ENCODE results near the gene STMN3.
A peak's percentile ranks its signal among the peaks of the same experiment; 100 is the strongest.

STMN3 gene

DNA sequence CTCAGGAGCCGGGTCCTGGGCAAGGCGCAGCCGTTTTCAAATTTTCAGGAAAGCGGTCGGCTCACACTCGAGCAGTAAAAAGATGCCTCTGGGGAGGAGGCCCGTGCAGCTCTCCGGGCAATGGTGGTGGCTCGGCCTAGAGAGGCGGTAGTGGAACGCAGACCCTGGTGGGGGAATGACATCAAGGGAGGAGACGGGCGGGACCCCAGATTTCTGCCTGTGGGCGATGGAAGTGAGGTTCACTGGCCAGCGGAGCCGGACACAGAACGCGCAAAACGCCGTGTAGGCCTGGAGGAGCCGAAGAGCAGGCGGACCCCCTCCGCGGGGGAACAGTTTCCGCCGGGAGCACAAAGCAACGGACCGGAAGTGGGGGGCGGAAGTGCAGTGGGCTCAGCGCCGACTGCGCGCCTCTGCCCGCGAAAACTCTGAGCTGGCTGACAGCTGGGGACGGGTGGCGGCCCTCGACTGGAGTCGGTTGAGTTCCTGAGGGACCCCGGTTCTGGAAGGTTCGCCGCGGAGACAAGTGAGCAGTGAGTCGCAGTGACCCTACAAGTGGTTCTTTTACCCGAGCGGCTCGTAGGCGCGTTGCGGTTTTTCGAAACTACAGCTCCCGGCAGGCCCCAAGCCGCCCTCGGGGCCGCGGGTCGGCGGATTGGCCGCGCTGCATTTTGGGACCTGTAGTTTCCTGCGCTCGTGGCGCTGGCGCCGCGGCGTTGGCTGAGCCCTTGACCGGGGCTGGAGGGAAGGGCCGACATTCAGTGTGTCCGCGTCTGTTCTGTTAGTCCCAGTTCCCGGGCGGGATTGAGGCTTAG is 4.9 kb upstream of the STMN3 start, which contains the start of gene RTEL1:
Gene RTEL1, plus strand, starts transcription at position 376 of the 812 bp plus-strand sequence. CDS start 1,091 bp downstream, outside the sequence.
- DNase-seq (ENCODE audit: low read depth): peak; percentile 91
- TF ChIP-seq, protein P1, sequence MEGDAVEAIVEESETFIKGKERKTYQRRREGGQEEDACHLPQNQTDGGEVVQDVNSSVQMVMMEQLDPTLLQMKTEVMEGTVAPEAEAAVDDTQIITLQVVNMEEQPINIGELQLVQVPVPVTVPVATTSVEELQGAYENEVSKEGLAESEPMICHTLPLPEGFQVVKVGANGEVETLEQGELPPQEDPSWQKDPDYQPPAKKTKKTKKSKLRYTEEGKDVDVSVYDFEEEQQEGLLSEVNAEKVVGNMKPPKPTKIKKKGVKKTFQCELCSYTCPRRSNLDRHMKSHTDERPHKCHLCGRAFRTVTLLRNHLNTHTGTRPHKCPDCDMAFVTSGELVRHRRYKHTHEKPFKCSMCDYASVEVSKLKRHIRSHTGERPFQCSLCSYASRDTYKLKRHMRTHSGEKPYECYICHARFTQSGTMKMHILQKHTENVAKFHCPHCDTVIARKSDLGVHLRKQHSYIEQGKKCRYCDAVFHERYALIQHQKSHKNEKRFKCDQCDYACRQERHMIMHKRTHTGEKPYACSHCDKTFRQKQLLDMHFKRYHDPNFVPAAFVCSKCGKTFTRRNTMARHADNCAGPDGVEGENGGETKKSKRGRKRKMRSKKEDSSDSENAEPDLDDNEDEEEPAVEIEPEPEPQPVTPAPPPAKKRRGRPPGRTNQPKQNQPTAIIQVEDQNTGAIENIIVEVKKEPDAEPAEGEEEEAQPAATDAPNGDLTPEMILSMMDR (conservative IDR thresholded peaks at IDR 0.05; ENCODE audit: low read length): no peak
- peak within 1 kb of the TSS; percentile 88 for H3K4me3 ChIP-seq (ENCODE audit: low read length)

GRCh38 chr20:63657260-63657936 is 4.2 kb upstream of the STMN3 start:
- DNase-seq (ENCODE audit: low read depth): peak; percentile 20
- TF ChIP-seq, protein P1 (conservative IDR thresholded peaks at IDR 0.05; ENCODE audit: low read length): no peak

DNA sequence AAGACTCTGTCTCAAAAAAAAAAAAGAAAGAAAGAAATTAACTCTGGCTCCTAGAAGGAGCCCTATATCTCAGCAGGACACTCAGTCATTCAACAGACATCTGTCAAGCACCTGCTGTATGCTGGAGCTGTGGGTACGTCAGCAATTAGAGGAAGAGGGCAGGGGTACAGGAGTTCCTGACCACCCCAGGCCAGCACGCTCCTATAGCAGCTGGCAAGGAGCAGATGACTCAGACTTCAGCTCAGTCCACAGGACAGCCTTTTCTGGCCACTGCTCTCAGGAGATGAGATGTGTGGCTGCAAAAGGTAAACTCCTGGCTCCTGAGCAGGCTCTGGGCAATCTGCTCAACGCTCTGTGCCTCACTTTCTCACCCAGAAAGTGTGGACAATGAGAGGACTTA is 3.2 kb upstream of the STMN3 start:
- no peak overlapping the region for H3K4me3 ChIP-seq (ENCODE audit: low read length)
- DNase-seq (ENCODE audit: low read depth): no peak
- TF ChIP-seq, protein P1 (conservative IDR thresholded peaks at IDR 0.05; ENCODE audit: low read length): no peak

More at GRCh38 chr20:63657260-63657936, 4.2 kb upstream of the STMN3 start:
- H3K4me3 ChIP-seq (ENCODE audit: low read length): peak overlapping the region; percentile 88

GRCh38 chr20:63655249-63655648 is 2.0 kb upstream of the STMN3 start:
- no peak for DNase-seq (ENCODE audit: low read depth)
- TF ChIP-seq, protein P1 (conservative IDR thresholded peaks at IDR 0.05; ENCODE audit: low read length): no peak
- no peak overlapping the region for H3K4me3 ChIP-seq (ENCODE audit: low read length)

DNA sequence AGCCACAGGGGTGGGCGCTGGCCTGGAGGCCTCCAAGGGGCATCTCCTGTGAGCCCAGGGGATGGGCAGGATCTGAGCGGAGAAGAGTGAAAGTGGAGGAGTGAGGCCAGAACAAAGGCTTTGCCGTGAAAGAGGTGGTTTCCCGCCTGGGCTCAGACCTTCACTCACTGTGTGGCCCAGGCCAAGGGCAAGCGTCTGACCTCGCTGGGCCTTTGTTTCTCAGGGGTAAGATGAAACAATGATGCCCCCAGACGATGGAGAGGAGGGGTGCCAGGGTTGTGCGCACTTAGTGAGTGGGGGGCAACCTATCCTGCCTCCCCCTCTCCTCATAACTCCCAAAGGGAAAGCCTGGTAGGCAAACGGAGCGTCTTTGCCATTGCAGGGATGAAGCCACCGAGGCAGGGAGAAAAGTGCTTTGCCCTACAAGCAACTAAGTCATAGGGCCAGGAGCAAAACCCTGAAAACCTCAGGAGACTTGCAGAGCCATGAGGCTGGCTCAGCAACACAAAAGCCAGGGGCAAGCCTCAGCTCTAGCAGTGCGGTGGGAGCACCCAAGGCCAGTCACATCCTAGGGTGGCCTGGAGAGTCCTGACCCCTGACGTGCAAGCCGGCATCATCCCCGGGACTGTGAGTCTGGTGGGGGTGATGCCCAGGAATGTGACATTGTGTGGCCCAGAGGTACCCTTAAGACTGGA is 897 bp upstream of the STMN3 start:
- TF ChIP-seq, protein P1 (conservative IDR thresholded peaks at IDR 0.05; ENCODE audit: low read length): no peak
- H3K4me3 ChIP-seq (ENCODE audit: low read length): no peak overlapping the region; the same call in 1 of the 2 replicates
- DNase-seq (ENCODE audit: low read depth): no peak

- DNase-seq (ENCODE audit: low read depth): no peak
- peak overlapping the region; percentile 52 for H3K4me3 ChIP-seq (ENCODE audit: low read length)
- TF ChIP-seq, protein P1 (conservative IDR thresholded peaks at IDR 0.05; ENCODE audit: low read length): no peak
These were observed 838 bp downstream of the STMN3 start for GRCh38 chr20:63652192-63652980.

All from AG10803 (cell line).